Uterus (tissue), 2 donors: ENCODE measurements around the gene DNAJC6.

Source experiments
- CTCF ChIP-seq, 4 experiments: fragments of 200-600 bp in 2 of 4; fragments of 450-650 bp in 2 of 4; sonication (generic) in 2 of 4; IDR thresholded peaks; one replicate each; pipeline ENCODE4 v1.5.1; 2016 to 2019; ENCODE audit warnings: antibody characterized with exemption in 4 of 4, mild to moderate bottlenecking in 2 of 4, moderate library complexity in 1 of 4
- POLR2A ChIP-seq, 2 donors: fragments of 450-650 bp; IDR thresholded peaks; one replicate each; pipeline ENCODE4 v1.6.1; 2016; ENCODE audit warnings: antibody characterized with exemption in 2 of 2, mild to moderate bottlenecking in 1 of 2, moderate library complexity in 1 of 2

- TF ChIP-seq CTCF (IDR thresholded peaks at IDR 0.05) (no peak), POLR2A (IDR thresholded peaks at IDR 0.05) (no peak)
Observed at GRCh38 chr1:65435987-65436386, 126.6 kb downstream of the DNAJC6 start.
